PC-9 (cell line): Measurements from ENCODE around the gene CNTN4. TPM values are rescaled to one million over a fixed set of nuclear protein-coding genes. Genes with fewer than 3 reads are reported as not detected.

ENCODE experiments used
- BruUV-seq: library from RNA; stranded (reverse); fragments of 400-500 nt; replicated peaks from 2 replicates; lab custom pipeline; 2021; lab: Mats Ljungman, UMichigan
- CTCF ChIA-PET: fragments of 300-600 bp; sonication (Branson Sonifier 250); formaldehyde crosslinking; loops from one replicate; lab custom pipeline; 2022; ENCODE audit warnings: antibody characterized with exemption; lab: Charles Lee
- POLR2A ChIA-PET: fragments of 300-600 bp; sonication (Branson Sonifier 250); formaldehyde crosslinking; loops from one replicate; lab custom pipeline; 2022; ENCODE audit warnings: antibody characterized with exemption; ENCODE audit not compliant: unreplicated experiment; lab: Charles Lee
- DNase-seq, 2 experiments: peaks; one replicate each; pipeline versions ENCODE4 v3.0.0 to v3.0.0-alpha.2; 2015 to 2022; ENCODE audit warnings: mixed read lengths in 1 of 2
- H2AFZ ChIP-seq: fragments of 200-600 bp; sonication (generic); 2 replicates; pipeline ENCODE4 v1.8.1; 2017; ENCODE audit warnings: antibody characterized with exemption
- H3F3A ChIP-seq: fragments of 200-600 bp; sonication (generic); 2 replicates; pipeline ENCODE4 v1.8.1; 2017; ENCODE audit warnings: antibody characterized with exemption, mild to moderate bottlenecking, low read depth; ENCODE audit not compliant: insufficient read depth
- H3K27ac ChIP-seq: fragments of 200-600 bp; sonication (generic); 2 replicates; pipeline ENCODE4 v1.6.1; 2016; ENCODE audit warnings: mixed run types
- H3K27me3 ChIP-seq: fragments of 200-600 bp; sonication (generic); 2 replicates; pipeline ENCODE4 v1.6.1; 2016; ENCODE audit warnings: low read depth, mixed run types; ENCODE audit not compliant: insufficient read depth
- H3K36me3 ChIP-seq: fragments of 200-600 bp; sonication (generic); 2 replicates; pipeline ENCODE4 v1.6.1; 2016; ENCODE audit warnings: low read depth, mixed run types
- H3K4me1 ChIP-seq: fragments of 200-600 bp; sonication (generic); replicated peaks from 2 replicates; pipeline ENCODE4 v1.6.1; 2016; ENCODE audit warnings: mixed run types; ENCODE audit not compliant: insufficient read depth
- H3K4me2 ChIP-seq: fragments of 200-600 bp; sonication (generic); 2 replicates; pipeline ENCODE4 v1.6.1; 2017; ENCODE audit warnings: mixed run types
- H3K4me3 ChIP-seq: fragments of 200-600 bp; sonication (generic); 2 replicates; pipeline ENCODE4 v1.6.1; 2016; ENCODE audit warnings: mixed run types
- H3K79me2 ChIP-seq: fragments of 200-600 bp; sonication (generic); 2 replicates; pipeline ENCODE4 v1.6.1; 2017; ENCODE audit warnings: low read depth, mixed run types
- H3K9me2 ChIP-seq: fragments of 200-600 bp; sonication (generic); 2 replicates; pipeline ENCODE4 v1.8.1; 2017; ENCODE audit warnings: mild to moderate bottlenecking; ENCODE audit not compliant: insufficient read depth
- H3K9me3 ChIP-seq: fragments of 200-600 bp; sonication (generic); 2 replicates; pipeline ENCODE4 v1.8.1; 2016; ENCODE audit warnings: low read depth; ENCODE audit not compliant: insufficient read depth
- H4K20me1 ChIP-seq: fragments of 200-600 bp; sonication (generic); 2 replicates; pipeline ENCODE4 v1.8.1; 2017; ENCODE audit not compliant: insufficient read depth
- CTCF ChIP-seq: fragments of 200-600 bp; sonication (generic); conservative IDR thresholded peaks from 2 replicates; pipeline ENCODE4 v1.6.1; 2017; ENCODE audit warnings: mixed run types, antibody characterized with exemption, mild to moderate bottlenecking, moderate library complexity
- EZH2 ChIP-seq: fragments of 200-600 bp; sonication (generic); IDR thresholded peaks from 2 replicates; pipeline ENCODE4 v1.8.0; 2017; ENCODE audit warnings: antibody characterized with exemption, low read depth
- intact Hi-C: fragments of 100-400 bp; cut with micrococcal nuclease; formaldehyde crosslinking; loops from one replicate; pipeline ENCODE4 v1.10.0; 2022; ENCODE audit not compliant: unreplicated experiment
- total RNA-seq: library from RNA; stranded (reverse); gene quantifications from 2 replicates; pipeline ENCODE4 v1.2.3, GENCODE V29; 2021

CNTN4 gene
- total RNA-seq, 1 experiment from 2014 or later: not detected

- H3K36me3 ChIP-seq: no peaks in the 10 kb centered on the region
- no peak overlapping the region for H3K27ac ChIP-seq
- ChIA-PET POLR2A (no interaction called here), CTCF (no interaction called here)
- no TSS peak for BruUV-seq
- no peaks in the 10 kb centered on the region for H3K4me1 ChIP-seq
- H3K9me3 ChIP-seq: no peaks in the 10 kb centered on the region
- no peaks in the 10 kb centered on the region for H4K20me1 ChIP-seq
- H3K4me2 ChIP-seq: no peak overlapping the region
- no peaks in the 10 kb centered on the region for H3F3A ChIP-seq
- no peaks in the 10 kb centered on the region for H3K9me2 ChIP-seq
- DNase-seq: no peak
- H3K27me3 ChIP-seq: no peaks in the 10 kb centered on the region
- TF ChIP-seq CTCF: peak; percentile 37; the same call in 1 of the 2 replicates
- no peak for TF ChIP-seq EZH2
- no peaks in the 10 kb centered on the region for H3K79me2 ChIP-seq
- H3K4me3 ChIP-seq: no peak overlapping the region
- no peak overlapping the region for H2AFZ ChIP-seq
- intact Hi-C loops: no loop called here
Observed at GRCh38 chr3:2921903-2922302, 823.2 kb downstream of the CNTN4 start.

- Histone ChIP-seq H3K36me3 (no peaks in the 10 kb centered on the region), H2AFZ (no peak overlapping the region), H3K79me2 (no peaks in the 10 kb centered on the region), H3K9me2 (no peaks in the 10 kb centered on the region), H3K4me2 (no peak overlapping the region), H3F3A (no peaks in the 10 kb centered on the region), H3K27me3 (no peaks in the 10 kb centered on the region), H3K4me1 (no peaks in the 10 kb centered on the region), H3K4me3 (no peak overlapping the region), H3K27ac (no peak overlapping the region), H4K20me1 (no peaks in the 10 kb centered on the region), H3K9me3 (no peaks in the 10 kb centered on the region)
- intact Hi-C loops: no loop called here
- DNase-seq: no peak
- BruUV-seq: no TSS peak
- ChIA-PET CTCF (no interaction called here), POLR2A (no interaction called here)
- no peak for TF ChIP-seq EZH2
- no peak for TF ChIP-seq CTCF
Observed at GRCh38 chr3:2923390-2923789, 824.7 kb downstream of the CNTN4 start.

- H3K4me1 ChIP-seq: no peaks in the 10 kb centered on the region
Observed at GRCh38 chr3:2927259-2927658, 828.6 kb downstream of the CNTN4 start.

More at GRCh38 chr3:2927259-2927658, 828.6 kb downstream of the CNTN4 start:
- Histone ChIP-seq H3K79me2 (no peaks in the 10 kb centered on the region), H3K4me2 (no peak overlapping the region), H3K4me3 (no peak overlapping the region), H3F3A (no peaks in the 10 kb centered on the region), H3K27me3 (no peaks in the 10 kb centered on the region), H2AFZ (no peak overlapping the region), H3K27ac (no peak overlapping the region), H4K20me1 (no peaks in the 10 kb centered on the region), H3K9me3 (no peaks in the 10 kb centered on the region), H3K36me3 (no peaks in the 10 kb centered on the region), H3K9me2 (no peaks in the 10 kb centered on the region)
- BruUV-seq: no TSS peak
- ChIA-PET CTCF (no interaction called here), POLR2A (no interaction called here)
- no peak for DNase-seq
- intact Hi-C loops: no loop called here
- TF ChIP-seq EZH2 (no peak), CTCF (no peak)
